GM12878 (cell line): ENCODE data around the gene STARD10. TPM values are rescaled to one million over a fixed set of nuclear protein-coding genes. Genes with fewer than 3 reads are reported as not detected.

Experiments
- MTA2 ChIP-seq: fragments of 450-650 bp; IDR thresholded peaks from 2 replicates; pipeline ENCODE4 v1.6.1; 2016; ENCODE audit warnings: low read depth, mild to moderate bottlenecking, moderate library complexity
- PAX8 ChIP-seq: fragments of 450-650 bp; IDR thresholded peaks from 2 replicates; pipeline ENCODE4 v1.6.1; 2017; ENCODE audit warnings: mild to moderate bottlenecking, moderate library complexity
- REST ChIP-seq: IDR thresholded peaks from 2 replicates; pipeline ENCODE4 v1.6.1; 2012; ENCODE audit warnings: mild to moderate bottlenecking, low read depth, low read length
- TCF3 ChIP-seq: IDR thresholded peaks from 2 replicates; pipeline ENCODE4 v1.6.1; 2012; ENCODE audit warnings: low read depth, mild to moderate bottlenecking, low read length, borderline replicate concordance; ENCODE audit not compliant: insufficient read depth
- ZBTB11 ChIP-seq: fragments of 450-650 bp; formaldehyde crosslinking; IDR thresholded peaks from 2 replicates; pipeline ENCODE4 v1.5.0; 2022; ENCODE audit warnings: mild to moderate bottlenecking, missing genetic modification characterization
- polyA plus RNA-seq, 11 experiments: library from polyadenylated mRNA; depleted of rRNA in 4 of 11; unstranded in 6 of 11; stranded (reverse) in 5 of 11; fragments of >200 nt; fragmentation: Nextera tagmentation in 4 of 11; fragmentation: Illumina TruSeq in 1 of 11; extraction: Ambion mirVana in 4 of 11; extraction: Trizol in 1 of 11; gene quantifications; 1 replicate in 1 of 11; 2 replicates in 10 of 11; pipeline versions ENCODE4 v1.2.1 to v1.2.3, GENCODE V29; 2011 to 2016; ENCODE audit warnings: inconsistent platforms in 2 of 11, missing spikeins in 2 of 11, low read depth in 1 of 11
- total RNA-seq, 4 experiments: library from RNA; depleted of rRNA in 3 of 4; stranded (reverse); fragments of >200 nt in 3 of 4; fragmentation: Illumina TruSeq in 1 of 4; extraction: Trizol in 1 of 4; gene quantifications; 2 replicates each; pipeline versions ENCODE4 v1.2.1 to v1.2.3, GENCODE V29; 2013 to 2021

STARD10 gene
- total and polyA plus RNA-seq, 10 of the 15 experiments (the other 5 are each of a cell fraction or from before 2014, with no cell fraction given): 0.15 to 43.2 (median 23.1) TPM

GRCh38 chr11:72816404-72816990, 22.6 kb upstream of the STARD10 start (continued):
- TF ChIP-seq ZBTB11 (CRISPR knock-in tag): no peak
- no peak for TF ChIP-seq TCF3
- no peak for TF ChIP-seq PAX8
- no peak for TF ChIP-seq REST
- TF ChIP-seq MTA2: no peak
